GM23338 (cell line): ENCODE data around the gene ZNF23.
A peak's percentile ranks its signal among the peaks of the same experiment; 100 is the strongest.

ENCODE experiments used
- CREB1 ChIP-seq: fragments of 250-450 bp; sonication (Bioruptor Pico); IDR thresholded peaks from 2 replicates; pipeline ENCODE4 v1.5.0; 2020; ENCODE audit warnings: low read depth, mild to moderate bottlenecking, moderate library complexity
- EZH2 ChIP-seq: fragments of 200-600 bp; sonication (generic); IDR thresholded peaks from one replicate; pipeline ENCODE4 v1.8.0; 2017; ENCODE audit warnings: antibody characterized with exemption, mild to moderate bottlenecking, low read depth; ENCODE audit not compliant: unreplicated experiment
- EZH2phosphoT487 ChIP-seq: fragments of 200-600 bp; sonication (generic); IDR thresholded peaks from one replicate; pipeline ENCODE4 v1.8.1; 2018; ENCODE audit warnings: antibody characterized with exemption; ENCODE audit not compliant: unreplicated experiment
- JUNB ChIP-seq: IDR thresholded peaks from one replicate; pipeline ENCODE4 v1.6.1; 2016; ENCODE audit warnings: antibody characterized with exemption; ENCODE audit not compliant: unreplicated experiment
- POLR2AphosphoS5 ChIP-seq: IDR thresholded peaks from 2 replicates; pipeline ENCODE4 v1.6.1; 2016; ENCODE audit warnings: antibody characterized with exemption, low read depth
- STAT1 ChIP-seq: IDR thresholded peaks from one replicate; pipeline ENCODE4 v1.6.1; 2016; ENCODE audit warnings: antibody characterized with exemption; ENCODE audit not compliant: unreplicated experiment
- ZNF114 ChIP-seq: fragments of 250-450 bp; sonication (Bioruptor Pico); IDR thresholded peaks from 2 replicates; pipeline ENCODE4 v1.5.0; 2020; ENCODE audit warnings: mild to moderate bottlenecking, moderate library complexity
- TF ChIP-seq, protein P1 (sequence below), 2 experiments: fragments of 200-600 bp in 1 of 2; sonication (generic) in 1 of 2; conservative IDR thresholded peaks; 2 replicates each; pipeline versions ENCODE4 v1.5.1 to v1.6.1; 2016 to 2017; ENCODE audit warnings: antibody characterized with exemption in 2 of 2, low read depth in 2 of 2, mild to moderate bottlenecking in 2 of 2, moderate library complexity in 1 of 2
- TF ChIP-seq, protein P2 (sequence below): IDR thresholded peaks from one replicate; pipeline ENCODE4 v1.6.1; 2018; ENCODE audit warnings: antibody characterized with exemption; ENCODE audit not compliant: unreplicated experiment
- TF ChIP-seq, protein P3 (sequence below): IDR thresholded peaks from 2 replicates; pipeline ENCODE4 v1.6.1; 2016; ENCODE audit warnings: antibody characterized with exemption

DNA sequence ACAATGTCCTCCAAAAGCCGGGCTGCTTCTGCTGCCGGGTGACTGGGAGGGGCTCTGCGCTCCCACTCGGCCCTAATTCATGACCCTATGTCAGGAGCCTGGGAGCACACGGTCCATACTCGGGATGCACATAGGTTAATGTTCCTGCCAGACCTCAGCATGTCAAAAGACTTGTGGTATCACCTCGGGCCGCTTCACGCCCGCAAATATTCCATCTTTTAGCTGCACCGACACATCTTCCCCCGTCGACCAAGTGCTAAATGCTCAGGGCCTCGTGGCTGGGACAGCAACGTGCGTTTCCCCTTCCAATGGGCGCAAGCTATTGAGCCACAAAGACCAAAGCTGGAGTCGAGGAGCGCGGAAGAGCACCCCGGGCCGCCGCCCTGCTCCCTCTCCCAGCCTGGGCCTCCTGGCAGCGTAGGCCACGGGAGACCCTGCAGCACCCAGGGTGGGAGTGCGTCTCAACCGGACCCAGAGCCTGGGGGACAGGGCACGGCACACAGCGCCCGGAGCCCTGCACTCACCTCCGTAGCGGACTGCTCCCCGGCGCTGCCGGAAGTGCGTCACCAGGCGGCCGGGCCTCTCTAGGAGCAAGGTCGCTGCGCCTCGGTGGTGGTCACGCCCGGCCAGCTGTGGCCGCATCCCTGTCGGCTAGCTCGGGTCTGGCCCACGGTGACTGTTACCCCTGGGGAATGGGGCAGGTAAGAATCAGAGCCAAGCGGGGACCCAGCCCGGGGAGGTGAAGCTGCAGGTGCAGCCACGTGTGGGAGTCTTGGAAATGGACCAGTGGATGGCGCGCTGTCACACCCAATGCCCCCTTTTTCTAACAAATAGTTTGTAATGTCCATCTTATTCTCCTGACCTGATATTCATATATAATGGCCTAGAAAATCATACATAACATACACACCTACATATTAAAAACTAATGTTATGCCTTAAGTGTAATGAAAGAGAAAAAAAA, at the start of gene ZNF23:
- TF ChIP-seq, protein P1, sequence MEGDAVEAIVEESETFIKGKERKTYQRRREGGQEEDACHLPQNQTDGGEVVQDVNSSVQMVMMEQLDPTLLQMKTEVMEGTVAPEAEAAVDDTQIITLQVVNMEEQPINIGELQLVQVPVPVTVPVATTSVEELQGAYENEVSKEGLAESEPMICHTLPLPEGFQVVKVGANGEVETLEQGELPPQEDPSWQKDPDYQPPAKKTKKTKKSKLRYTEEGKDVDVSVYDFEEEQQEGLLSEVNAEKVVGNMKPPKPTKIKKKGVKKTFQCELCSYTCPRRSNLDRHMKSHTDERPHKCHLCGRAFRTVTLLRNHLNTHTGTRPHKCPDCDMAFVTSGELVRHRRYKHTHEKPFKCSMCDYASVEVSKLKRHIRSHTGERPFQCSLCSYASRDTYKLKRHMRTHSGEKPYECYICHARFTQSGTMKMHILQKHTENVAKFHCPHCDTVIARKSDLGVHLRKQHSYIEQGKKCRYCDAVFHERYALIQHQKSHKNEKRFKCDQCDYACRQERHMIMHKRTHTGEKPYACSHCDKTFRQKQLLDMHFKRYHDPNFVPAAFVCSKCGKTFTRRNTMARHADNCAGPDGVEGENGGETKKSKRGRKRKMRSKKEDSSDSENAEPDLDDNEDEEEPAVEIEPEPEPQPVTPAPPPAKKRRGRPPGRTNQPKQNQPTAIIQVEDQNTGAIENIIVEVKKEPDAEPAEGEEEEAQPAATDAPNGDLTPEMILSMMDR (conservative IDR thresholded peaks at IDR 0.05; ENCODE audit: low read depth in 2 of 2) = peak; percentile 10 to 13; a peak in 1 of 4 replicates
- TF ChIP-seq POLR2AphosphoS5 = peak; percentile 98
- TF ChIP-seq JUNB = no peak
- no peak for TF ChIP-seq EZH2
- peak; percentile 97 for TF ChIP-seq CREB1 (CRISPR knock-in tag)
- TF ChIP-seq, protein P2, sequence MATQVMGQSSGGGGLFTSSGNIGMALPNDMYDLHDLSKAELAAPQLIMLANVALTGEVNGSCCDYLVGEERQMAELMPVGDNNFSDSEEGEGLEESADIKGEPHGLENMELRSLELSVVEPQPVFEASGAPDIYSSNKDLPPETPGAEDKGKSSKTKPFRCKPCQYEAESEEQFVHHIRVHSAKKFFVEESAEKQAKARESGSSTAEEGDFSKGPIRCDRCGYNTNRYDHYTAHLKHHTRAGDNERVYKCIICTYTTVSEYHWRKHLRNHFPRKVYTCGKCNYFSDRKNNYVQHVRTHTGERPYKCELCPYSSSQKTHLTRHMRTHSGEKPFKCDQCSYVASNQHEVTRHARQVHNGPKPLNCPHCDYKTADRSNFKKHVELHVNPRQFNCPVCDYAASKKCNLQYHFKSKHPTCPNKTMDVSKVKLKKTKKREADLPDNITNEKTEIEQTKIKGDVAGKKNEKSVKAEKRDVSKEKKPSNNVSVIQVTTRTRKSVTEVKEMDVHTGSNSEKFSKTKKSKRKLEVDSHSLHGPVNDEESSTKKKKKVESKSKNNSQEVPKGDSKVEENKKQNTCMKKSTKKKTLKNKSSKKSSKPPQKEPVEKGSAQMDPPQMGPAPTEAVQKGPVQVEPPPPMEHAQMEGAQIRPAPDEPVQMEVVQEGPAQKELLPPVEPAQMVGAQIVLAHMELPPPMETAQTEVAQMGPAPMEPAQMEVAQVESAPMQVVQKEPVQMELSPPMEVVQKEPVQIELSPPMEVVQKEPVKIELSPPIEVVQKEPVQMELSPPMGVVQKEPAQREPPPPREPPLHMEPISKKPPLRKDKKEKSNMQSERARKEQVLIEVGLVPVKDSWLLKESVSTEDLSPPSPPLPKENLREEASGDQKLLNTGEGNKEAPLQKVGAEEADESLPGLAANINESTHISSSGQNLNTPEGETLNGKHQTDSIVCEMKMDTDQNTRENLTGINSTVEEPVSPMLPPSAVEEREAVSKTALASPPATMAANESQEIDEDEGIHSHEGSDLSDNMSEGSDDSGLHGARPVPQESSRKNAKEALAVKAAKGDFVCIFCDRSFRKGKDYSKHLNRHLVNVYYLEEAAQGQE = peak; percentile 34
- no peak for TF ChIP-seq ZNF114
- no peak for TF ChIP-seq EZH2phosphoT487
- TF ChIP-seq, protein P3, sequence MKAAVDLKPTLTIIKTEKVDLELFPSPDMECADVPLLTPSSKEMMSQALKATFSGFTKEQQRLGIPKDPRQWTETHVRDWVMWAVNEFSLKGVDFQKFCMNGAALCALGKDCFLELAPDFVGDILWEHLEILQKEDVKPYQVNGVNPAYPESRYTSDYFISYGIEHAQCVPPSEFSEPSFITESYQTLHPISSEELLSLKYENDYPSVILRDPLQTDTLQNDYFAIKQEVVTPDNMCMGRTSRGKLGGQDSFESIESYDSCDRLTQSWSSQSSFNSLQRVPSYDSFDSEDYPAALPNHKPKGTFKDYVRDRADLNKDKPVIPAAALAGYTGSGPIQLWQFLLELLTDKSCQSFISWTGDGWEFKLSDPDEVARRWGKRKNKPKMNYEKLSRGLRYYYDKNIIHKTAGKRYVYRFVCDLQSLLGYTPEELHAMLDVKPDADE = peak; percentile 91
- TF ChIP-seq STAT1 = no peak
